Gastrocnemius medialis (tissue), 4 donors: ENCODE data around the gene SUMO2. TPM values are rescaled to one million over a fixed set of nuclear protein-coding genes. Genes with fewer than 3 reads are reported as not detected.

Experiments used
- ATAC-seq, 2 donors: fragments of 150-250 bp; one replicate each; pipeline ENCODE4 v1.9.1; 2016
- DNase-seq, 2 donors: peaks; one replicate each; pipeline ENCODE4 v3.0.0-alpha.2; 2019
- H3K27ac ChIP-seq, 4 donors: fragments of 200-600 bp; sonication (generic); 1 replicate in 1 of 4; 2 replicates in 3 of 4; pipeline ENCODE4 v1.5.1; 2016 to 2018; ENCODE audit warnings: mild to moderate bottlenecking in 2 of 4, moderate library complexity in 1 of 4
- H3K27me3 ChIP-seq, 3 donors: fragments of 200-600 bp; sonication (generic) in 2 of 3; 1 replicate in 1 of 3; 2 replicates in 2 of 3; pipeline versions ENCODE4 v1.5.1 to v1.6.0; 2016 to 2019; ENCODE audit warnings: mild to moderate bottlenecking in 1 of 3, moderate library complexity in 1 of 3
- H3K36me3 ChIP-seq, 2 donors: fragments of 200-600 bp; sonication (generic) in 1 of 2; one replicate each; pipeline ENCODE4 v1.5.1; 2017 to 2018
- H3K4me1 ChIP-seq, 2 donors: fragments of 200-600 bp; sonication (generic) in 1 of 2; one replicate each; pipeline ENCODE4 v1.5.1; 2016 to 2017; ENCODE audit warnings: mild to moderate bottlenecking in 2 of 2
- H3K4me3 ChIP-seq, 4 donors: fragments of 200-600 bp; sonication (generic) in 3 of 4; 1 replicate in 1 of 4; 2 replicates in 3 of 4; pipeline ENCODE4 v1.5.1; 2016 to 2019; ENCODE audit warnings: mild to moderate bottlenecking in 2 of 4
- H3K9me3 ChIP-seq, 3 donors: fragments of 200-600 bp; sonication (generic) in 2 of 3; 1 replicate in 1 of 3; 2 replicates in 2 of 3; pipeline ENCODE4 v1.5.1; 2016 to 2019
- POLR2A ChIP-seq, 2 donors: fragments of 450-650 bp; IDR thresholded peaks; one replicate each; pipeline ENCODE4 v1.6.1; 2017; ENCODE audit warnings: antibody characterized with exemption in 2 of 2, mild to moderate bottlenecking in 2 of 2, moderate library complexity in 2 of 2
- in situ Hi-C, 4 donors: fragments of 200-750 bp; cut with MboI; loops; one replicate each; pipeline versions ENCODE4 v1.15.0 to v1.8.0; 2017; ENCODE audit warnings: low sequenced_read_pairs in 4 of 4
- intact Hi-C: fragments of 100-400 bp; cut with DNase I; formaldehyde crosslinking; loops from one replicate; pipeline ENCODE4 v1.15.1; 2023; ENCODE audit warnings: low total_unique reads
- total RNA-seq, 4 donors: library from RNA; depleted of rRNA; stranded (reverse); fragments of >200 nt; gene quantifications; one replicate each; pipeline versions ENCODE4 v1.1.0 to v1.2.3, GENCODE V29; 2016
- TF ChIP-seq, protein P1 (sequence below), 5 experiments: fragments of 450-650 bp in 3 of 5; fragments of 200-600 bp in 2 of 5; sonication (generic) in 2 of 5; IDR thresholded peaks in 4 of 5; conservative IDR thresholded peaks in 1 of 5; 1 replicate in 4 of 5; 2 replicates in 1 of 5; pipeline ENCODE4 v1.5.1; 2016 to 2019; ENCODE audit warnings: antibody characterized with exemption in 5 of 5, mild to moderate bottlenecking in 3 of 5, moderate library complexity in 3 of 5

SUMO2 gene
- total RNA-seq, 4 donors from 2014 or later = 36.7 to 45.1 (median 43.3) TPM

DNA sequence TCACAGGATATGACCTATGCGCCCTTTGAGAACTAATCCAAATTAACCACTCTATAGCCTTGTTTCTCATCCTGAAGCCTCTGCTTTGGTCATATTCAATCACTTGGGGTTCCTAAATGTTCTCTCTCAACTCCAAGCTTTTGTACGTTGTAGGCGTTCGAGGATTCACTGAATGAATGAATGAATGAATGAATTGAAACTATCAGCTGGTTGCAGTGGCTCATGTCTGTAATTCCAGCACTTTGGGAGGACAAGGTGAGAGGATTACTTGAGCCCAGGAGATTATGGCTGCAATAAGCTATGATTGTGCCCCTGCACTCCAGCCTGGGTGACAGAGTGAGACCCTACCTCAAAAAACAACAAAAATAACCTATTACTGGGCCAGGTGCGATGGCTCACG, 5.9 kb upstream of the SUMO2 start:
- no peak overlapping the region for H3K27ac ChIP-seq
- no peaks in the 10 kb centered on the region for H3K9me3 ChIP-seq
- ATAC-seq (no peak), DNase-seq (no peak)
- H3K27me3 ChIP-seq = no peaks in the 10 kb centered on the region
- peaks cover under 1% of the 10 kb centered on the region in 2 donors for H3K4me1 ChIP-seq
- no peaks in the 10 kb centered on the region for H3K36me3 ChIP-seq
- intact Hi-C loops (no loop called here), in situ Hi-C loops (loop anchor here in 1 of 4 donors (25.0 kb wide), 1 partner anchor 226 kb away; the partner anchor contains the start of gene HID1)
- no peak for TF ChIP-seq POLR2A (IDR thresholded peaks at IDR 0.05)
- TF ChIP-seq, protein P1, sequence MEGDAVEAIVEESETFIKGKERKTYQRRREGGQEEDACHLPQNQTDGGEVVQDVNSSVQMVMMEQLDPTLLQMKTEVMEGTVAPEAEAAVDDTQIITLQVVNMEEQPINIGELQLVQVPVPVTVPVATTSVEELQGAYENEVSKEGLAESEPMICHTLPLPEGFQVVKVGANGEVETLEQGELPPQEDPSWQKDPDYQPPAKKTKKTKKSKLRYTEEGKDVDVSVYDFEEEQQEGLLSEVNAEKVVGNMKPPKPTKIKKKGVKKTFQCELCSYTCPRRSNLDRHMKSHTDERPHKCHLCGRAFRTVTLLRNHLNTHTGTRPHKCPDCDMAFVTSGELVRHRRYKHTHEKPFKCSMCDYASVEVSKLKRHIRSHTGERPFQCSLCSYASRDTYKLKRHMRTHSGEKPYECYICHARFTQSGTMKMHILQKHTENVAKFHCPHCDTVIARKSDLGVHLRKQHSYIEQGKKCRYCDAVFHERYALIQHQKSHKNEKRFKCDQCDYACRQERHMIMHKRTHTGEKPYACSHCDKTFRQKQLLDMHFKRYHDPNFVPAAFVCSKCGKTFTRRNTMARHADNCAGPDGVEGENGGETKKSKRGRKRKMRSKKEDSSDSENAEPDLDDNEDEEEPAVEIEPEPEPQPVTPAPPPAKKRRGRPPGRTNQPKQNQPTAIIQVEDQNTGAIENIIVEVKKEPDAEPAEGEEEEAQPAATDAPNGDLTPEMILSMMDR (IDR thresholded peaks at IDR 0.05 in 4 of 5, conservative IDR thresholded peaks at IDR 0.05 in 1 of 5) = no peak
- no peak overlapping the region for H3K4me3 ChIP-seq

DNA sequence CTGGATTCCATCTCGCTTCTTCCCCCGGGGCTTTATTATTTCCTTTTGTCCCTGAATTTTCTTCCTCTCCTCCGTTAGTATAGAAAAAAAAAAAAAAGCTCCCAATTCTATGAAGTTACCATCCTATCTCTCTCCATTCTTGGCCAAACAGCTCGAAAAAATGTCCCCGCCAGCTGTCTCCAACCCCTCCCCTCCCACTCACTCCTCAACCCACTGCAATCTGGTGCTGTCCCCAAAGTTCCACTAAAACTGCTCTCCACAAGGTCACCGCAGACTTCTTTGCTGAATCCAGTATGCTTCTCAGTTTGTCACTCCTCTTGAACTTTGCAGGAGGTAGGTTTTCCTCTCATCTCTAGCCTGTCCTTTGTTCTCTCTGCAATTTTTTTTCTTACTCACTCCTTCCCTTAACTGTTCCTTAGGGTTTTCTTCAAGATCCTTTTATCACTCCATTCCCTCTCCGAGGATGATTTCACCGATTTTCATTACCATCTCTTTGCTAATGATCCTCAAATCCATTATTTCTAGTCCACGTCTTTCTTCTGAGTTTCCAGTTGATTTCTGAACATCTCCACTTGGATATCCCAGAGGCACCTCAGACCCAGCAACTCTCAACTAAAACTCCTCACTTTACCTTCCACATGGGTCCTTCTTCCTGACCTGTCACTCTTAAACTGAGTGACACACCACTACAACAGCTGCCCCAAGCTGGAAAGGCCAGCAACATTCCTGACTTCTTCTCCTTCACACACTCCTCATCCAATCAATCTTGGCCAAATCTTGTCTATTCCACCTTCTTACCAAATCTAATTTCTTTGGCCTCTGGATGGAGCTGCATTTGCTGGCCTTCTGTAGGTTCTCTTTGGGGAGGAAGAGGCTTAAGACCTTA, 1.5 kb upstream of the SUMO2 start:
- intact Hi-C loops (loop anchor here (1.0 to 5.0 kb wide), 2 partner anchors 21 to 52 kb away; partner anchors contain the start of genes NT5C and NUP85), in situ Hi-C loops (loop anchor here in 1 of 4 donors (25.0 kb wide), 1 partner anchor 222 kb away; the partner anchor contains the start of gene HID1)
- H3K27ac ChIP-seq = peak overlapping the region in 1 of 4 donors; percentile 90
- H3K4me1 ChIP-seq = peaks cover 27 to 28% of the 10 kb centered on the region in 2 donors
- no peaks in the 10 kb centered on the region for H3K27me3 ChIP-seq
- H3K9me3 ChIP-seq = no peaks in the 10 kb centered on the region
- H3K4me3 ChIP-seq = no peak overlapping the region
- peaks cover 0 to 5% of the 10 kb centered on the region in 2 donors for H3K36me3 ChIP-seq
- ATAC-seq = no peak
- DNase-seq = no peak
- no peak for TF ChIP-seq POLR2A (IDR thresholded peaks at IDR 0.05)
- TF ChIP-seq, protein P1 (IDR thresholded peaks at IDR 0.05 in 4 of 5, conservative IDR thresholded peaks at IDR 0.05 in 1 of 5) = no peak

DNA sequence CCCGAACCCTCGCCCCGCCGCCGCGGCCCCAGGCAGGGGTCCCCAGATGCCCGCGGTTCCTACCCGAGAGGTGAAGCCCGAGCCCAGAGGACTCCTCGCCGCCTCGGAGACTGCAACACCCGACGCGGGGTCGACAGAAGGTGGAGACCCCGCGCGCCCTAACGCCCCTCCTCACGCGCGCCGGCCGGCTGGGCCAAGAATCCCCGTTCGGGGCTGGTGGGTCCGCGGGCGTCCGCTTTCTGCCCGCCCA, 515 bp downstream of the SUMO2 start:
- peak overlapping the region; percentile 90 to 100 (median 96) for H3K27ac ChIP-seq
- H3K36me3 ChIP-seq = peaks cover 0 to 9% of the 10 kb centered on the region in 2 donors
- TF ChIP-seq, protein P1 (IDR thresholded peaks at IDR 0.05 in 4 of 5, conservative IDR thresholded peaks at IDR 0.05 in 1 of 5) = no peak
- TF ChIP-seq POLR2A (IDR thresholded peaks at IDR 0.05) = no peak
- in situ Hi-C loops = loop anchor here in 1 of 4 donors (25.0 kb wide), 1 partner anchor 220 kb away; the partner anchor contains the start of gene HID1
- peak in 1 of 2 donors; percentile 19 for DNase-seq
- H3K4me1 ChIP-seq = peaks cover 27 to 28% of the 10 kb centered on the region in 2 donors
- peak overlapping the region; percentile 88 to 99 (median 93) for H3K4me3 ChIP-seq
- no peaks in the 10 kb centered on the region for H3K9me3 ChIP-seq
- no peaks in the 10 kb centered on the region for H3K27me3 ChIP-seq
- peak in 1 of 2 donors; percentile 0 for ATAC-seq
- intact Hi-C loops = loop anchor here (5.0 kb wide), 1 partner anchor 50 kb away; the partner anchor contains the start of gene NT5C

DNA sequence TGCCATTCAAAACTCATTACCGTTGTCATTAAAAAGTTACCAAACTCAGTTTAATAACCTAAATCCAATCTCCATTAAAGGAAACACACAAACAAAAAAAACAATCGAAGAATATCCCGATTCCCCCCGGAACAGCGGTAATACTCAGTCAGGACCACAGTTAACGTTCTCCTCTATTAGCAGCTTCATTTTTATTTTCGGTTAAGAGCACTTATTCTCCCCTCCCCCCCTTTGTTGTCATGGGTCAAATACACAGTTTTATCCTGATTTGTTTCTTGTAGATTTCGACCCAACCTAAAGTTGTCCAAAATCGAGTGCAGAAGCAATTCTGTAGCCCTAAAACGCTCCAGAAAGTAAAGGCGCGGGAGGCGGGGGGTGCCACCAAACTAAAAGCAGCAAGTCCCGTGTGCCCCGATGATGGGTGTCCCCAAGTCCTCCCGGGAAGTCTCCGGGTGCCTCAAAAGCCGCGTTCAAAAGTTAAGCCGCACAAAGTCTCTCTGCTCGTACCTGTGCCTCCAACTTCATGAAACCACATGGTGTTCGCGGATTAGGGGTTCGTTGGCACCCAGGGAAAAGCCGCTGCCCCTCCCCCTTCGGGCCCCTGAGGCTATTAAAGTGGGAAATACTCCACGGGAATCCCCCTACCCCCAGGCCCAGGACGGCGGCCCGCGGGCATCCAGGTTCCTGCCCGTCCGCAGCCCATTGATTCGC, 996 bp downstream of the SUMO2 start:
- no peaks in the 10 kb centered on the region for H3K27me3 ChIP-seq
- peak overlapping the region; percentile 88 to 99 (median 93) for H3K4me3 ChIP-seq
- TF ChIP-seq POLR2A (IDR thresholded peaks at IDR 0.05) = no peak
- TF ChIP-seq, protein P1 (IDR thresholded peaks at IDR 0.05 in 4 of 5, conservative IDR thresholded peaks at IDR 0.05 in 1 of 5) = no peak
- H3K9me3 ChIP-seq = no peaks in the 10 kb centered on the region
- ATAC-seq = peak in 1 of 2 donors; percentile 9
- intact Hi-C loops = loop anchor here (5.0 kb wide), 1 partner anchor 49 kb away; the partner anchor contains the start of gene NT5C
- DNase-seq = no peak
- H3K27ac ChIP-seq = peak overlapping the region; percentile 90 to 100 (median 96)
- in situ Hi-C loops = loop anchor here in 1 of 4 donors (25.0 kb wide), 1 partner anchor 219 kb away; the partner anchor contains the start of gene HID1
- peaks cover 0 to 13% of the 10 kb centered on the region in 2 donors for H3K36me3 ChIP-seq
- H3K4me1 ChIP-seq = peaks cover 27 to 28% of the 10 kb centered on the region in 2 donors
